Stimulated activated CD4-positive, alpha-beta T cell treated with anti-CD3 and anti-CD28 coated beads, Interleukin-2, amount 100 ng/mL, for 48 hours (primary cell): ENCODE data around the gene NXPH3.

Source experiments
- DNase-seq, 2 donors: peaks; one replicate each; pipeline ENCODE4 v3.0.0-alpha.2; 2020

The NXPH3 gene

DNA sequence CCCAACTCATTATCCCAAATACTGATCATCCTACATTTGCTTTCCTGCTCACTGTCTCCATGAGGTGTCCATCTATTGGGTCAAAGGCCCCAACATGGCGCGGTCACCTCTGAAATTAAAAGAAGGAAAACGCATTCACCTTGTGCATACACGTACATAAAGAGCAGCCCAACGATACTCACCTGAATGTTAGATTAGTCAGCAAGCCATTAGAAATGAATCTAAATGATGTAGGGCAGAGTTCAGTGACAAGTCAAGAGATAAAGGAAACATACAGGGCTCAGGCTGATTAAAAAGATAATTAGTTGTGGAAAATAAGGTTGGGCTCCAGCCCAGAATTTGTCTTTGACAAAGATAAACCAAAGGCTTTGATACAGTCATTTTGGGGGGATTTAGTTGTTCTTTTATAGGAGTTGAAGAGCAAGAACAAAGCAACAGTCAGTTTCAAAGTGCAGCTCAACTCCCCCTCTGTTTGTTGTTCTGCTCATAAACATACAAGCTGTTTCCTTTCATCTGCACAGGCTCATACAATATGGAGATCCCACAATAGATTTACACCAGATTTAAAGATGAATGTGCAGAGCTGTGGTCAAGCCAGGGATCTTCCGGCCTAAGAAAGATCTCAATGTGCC lies 21.1 kb downstream of the NXPH3 start:
- no peak for DNase-seq

DNA sequence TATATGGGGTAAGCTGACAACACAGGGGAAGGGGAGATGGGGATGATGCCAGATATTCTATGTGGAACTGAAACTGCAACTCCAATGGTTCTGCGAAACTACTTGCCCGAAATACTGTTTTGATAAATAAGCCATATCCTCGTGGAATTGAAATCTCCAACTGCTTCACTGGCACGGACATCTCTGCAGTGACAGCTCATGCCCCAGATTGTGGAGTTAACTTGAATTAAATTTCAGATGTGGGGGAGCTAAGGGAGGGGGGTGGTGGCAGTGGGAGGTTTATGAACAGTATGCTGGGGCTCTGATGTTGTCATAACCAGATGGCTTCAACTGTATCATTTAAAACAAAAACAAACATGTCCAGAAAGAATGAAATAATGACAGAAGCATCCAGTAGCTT lies 21.8 kb downstream of the NXPH3 start:
- DNase-seq: no peak

DNA sequence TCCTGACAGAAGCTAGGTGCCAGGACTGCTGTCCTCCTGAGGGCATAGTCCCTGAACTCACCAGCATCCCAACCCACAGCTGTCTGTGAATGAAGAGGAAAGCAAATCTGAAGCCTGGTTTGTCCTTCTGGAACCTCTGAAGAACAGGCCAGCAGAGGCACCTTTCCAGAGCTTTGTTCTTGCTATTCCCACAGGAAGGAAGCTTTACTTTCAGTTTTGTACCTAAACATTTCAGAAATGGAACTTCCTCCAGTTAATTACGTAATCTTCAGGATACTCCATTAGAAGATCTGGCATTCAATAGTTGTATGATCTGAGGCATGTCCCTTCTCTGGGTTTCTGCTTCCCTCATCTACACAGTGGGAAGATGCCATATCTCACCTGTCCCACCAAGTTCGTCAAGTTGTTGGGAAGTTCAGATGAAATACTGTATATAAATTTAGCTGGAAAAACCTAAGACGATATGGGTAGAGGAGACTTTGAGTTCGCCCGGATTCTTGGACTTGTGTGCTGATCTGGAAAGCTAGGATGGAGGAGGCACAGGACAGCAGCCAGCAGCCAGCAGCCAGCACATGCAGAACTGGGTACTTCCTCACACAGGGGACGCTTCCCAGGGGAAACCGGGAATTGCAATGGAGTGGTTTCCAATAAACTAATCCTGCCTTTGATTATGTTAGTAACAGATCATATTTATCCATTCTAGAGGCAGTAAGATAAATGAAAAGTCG lies 22.4 kb downstream of the NXPH3 start:
- DNase-seq: no peak

DNA sequence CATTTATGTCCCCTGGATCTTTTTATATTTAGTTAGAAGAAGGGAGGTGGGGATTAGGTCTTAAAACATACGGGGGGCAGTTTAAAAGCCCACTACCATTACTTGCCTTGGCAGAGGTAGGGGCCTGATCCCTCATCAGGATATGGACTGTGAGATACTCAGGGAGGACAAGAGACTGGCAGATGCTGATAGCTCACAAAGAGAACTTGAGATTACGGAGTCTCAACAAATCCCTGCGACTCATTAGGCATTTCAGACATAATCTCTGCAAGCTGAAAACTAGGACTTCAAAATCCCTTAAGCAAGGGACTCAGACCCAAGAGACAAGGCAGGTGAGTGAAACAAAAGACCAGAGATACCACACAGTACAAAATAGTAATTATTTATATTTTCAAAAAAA lies 23.2 kb downstream of the NXPH3 start:
- no peak for DNase-seq

DNA sequence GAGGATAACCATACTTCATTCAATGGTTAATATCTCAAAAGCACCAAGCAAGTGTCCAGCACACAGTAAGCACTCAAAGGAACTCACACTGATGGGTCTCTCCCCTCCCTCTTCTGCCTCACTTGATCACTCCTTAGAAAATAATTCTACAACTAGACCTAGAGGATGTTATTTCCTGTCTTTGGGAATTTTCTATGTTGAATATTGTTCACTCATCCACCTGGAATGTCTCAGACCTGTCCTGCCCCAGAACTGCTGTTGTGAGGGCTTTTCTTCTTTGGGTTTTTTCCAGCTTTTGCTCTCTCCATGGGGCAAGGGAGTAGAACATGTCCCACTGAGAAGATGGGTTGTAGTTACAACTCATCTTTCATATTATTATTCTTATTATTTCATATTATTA lies 25.3 kb downstream of the NXPH3 start:
- DNase-seq: no peak

DNA sequence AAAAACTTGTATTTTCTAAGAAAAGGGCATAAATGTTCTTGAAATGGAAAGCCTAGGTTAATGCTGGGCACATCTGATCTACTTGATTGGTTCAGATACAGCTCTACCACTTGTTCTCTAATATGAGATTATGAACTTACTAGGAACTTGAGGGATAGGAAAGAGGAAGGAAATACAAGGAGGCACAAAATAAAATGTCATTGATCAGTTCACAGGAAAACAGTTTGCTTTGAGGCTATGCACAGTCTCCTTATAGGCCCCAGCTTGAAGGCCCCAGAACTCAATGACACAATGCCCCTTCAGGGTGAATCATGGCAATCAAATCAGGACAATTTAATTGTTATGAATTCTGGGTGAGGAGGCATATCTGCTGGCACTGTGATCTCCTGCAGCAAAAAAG lies 27.1 kb downstream of the NXPH3 start:
- DNase-seq: no peak

DNA sequence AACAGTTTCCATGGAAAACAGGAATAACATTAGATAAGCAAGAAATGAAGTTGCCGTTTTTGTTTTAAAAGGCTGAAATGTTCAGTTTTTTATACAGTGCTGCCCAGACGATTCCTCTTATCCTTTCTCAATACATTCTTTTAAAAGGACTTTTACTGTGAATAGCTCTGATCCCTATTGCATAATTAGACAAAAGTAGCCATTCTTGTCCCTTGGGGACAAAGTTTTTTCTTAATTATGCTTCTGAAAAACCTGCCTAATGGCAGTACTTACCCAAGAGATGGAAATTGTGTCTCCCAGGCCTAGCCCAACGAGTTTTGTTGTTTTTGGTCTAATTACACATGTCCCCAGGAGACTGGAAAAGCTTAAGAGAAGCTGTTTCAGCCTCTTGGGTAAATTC lies 27.6 kb downstream of the NXPH3 start:
- no peak for DNase-seq

DNA sequence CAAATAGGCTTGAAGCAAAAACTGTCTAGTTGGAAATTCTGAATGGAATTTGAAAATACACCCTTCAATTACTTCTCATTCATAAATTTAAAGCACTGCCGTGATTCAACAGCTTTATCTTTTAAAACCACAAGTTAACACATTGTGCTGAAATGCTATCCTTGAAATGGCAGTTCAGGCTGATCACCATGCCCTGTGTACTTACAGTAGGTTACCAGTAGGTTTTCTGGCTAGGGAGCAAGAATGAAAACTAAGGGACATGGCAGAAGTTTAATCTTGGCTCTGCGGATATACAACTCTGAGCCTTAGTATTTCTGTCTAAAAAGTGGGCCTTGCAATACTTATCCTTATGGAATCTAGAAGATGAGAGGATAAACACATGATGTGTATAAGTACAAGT lies 28.0 kb downstream of the NXPH3 start:
- no peak for DNase-seq

DNA sequence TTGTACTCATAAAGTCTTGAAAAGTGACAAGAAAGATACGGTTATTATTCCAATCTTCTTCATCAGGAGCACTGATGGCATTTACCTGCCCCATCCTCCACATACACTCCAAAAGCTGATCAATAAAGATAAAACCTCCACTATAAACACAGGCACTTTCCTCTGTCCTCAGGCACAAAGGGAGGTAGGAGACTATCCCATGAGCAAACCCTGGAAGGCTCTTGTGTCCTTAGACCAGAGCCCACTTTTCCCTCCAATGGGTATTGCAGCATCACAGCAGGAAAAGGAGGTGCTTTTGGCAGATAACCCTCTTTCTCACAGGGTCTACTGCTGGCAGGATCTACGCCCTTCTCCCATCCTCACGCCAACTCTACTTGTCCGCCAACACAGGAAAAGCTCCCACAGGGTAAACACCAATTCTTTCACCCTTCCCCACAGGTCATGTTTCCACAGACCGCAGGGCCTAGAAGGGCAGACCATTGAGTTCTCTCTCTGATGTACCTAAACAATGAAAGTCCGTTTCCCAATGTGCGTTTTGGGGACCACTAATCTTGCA lies 28.7 kb downstream of the NXPH3 start:
- no peak for DNase-seq

DNA sequence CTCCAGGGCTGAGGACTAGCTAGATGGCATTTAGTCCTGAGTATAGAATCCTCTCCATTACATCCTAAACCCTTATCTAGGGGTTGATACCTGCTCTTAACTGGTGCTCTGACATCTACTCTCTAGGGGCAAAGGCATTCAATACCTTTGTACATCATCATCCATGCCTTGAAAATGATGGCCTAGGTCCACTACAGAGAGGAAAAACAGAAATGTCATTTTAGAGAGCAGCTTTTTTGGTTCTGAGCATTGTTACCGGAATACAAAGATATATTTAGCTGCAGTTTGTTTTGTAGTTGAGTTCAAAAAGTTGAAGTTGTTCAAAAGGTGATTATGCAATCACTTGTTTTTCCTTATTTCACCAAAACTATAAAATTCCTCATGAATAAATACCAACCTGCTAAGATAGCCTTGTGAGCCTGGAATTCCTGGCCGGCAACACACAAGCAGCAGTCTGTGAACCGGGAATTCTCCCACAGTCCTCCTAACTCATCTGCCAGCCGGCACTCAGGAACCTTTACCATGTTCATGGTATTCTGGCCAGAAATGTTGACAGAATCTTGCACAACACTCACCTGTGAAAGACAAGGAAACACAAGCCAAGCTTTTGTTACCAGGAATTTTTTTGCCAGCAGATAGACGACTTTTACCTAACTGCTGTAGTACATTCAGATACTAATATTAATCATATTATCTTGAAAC lies 35.4 kb downstream of the NXPH3 start:
- no peak for DNase-seq

DNA sequence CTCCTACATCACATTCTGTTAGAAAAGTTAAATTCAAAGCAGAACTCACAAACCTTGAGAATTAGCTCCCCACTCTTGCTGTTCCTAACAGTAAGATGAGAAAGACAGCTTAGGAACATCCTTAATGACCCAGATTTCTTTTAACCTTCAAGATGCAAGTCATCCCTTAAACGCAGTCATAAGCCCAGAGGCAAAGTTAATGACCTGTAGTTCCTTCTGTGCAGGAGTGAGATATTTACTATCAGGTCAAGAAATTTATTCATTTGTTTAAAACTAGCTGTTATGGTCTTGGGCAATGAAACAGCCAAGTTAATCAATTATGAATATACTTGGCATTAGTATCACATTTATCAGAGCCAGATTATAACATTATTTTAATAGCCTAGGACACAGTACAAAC lies 37.1 kb downstream of the NXPH3 start:
- DNase-seq: no peak

DNA sequence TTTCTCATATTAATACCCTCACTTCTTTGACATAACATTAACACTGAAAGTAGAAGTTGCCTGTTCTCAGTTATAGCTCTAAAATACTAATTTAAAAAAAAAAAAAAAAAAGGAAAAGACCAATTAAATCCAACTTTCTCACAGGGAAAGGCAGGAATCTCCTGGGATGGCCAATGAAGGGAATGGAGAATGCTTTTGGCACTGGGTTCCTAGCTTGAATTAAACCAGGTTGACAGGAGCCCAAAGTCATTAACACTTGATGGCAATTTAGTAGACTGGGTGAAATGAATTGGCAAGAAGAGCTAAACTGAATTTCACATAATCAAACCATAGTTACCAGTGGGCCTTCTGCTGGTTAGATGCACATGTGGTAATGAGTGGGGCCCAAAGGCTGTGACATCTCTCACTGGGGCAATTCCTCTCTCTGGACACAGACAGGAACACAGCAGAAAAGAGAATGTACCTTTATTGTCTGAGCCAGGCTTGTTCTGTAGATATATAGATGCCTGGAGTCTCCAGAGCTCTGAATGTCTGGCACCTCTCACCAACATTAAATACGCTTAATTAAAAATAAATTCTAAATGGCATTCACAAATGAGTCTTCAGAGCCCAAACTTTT lies 37.6 kb downstream of the NXPH3 start:
- DNase-seq: no peak

DNA sequence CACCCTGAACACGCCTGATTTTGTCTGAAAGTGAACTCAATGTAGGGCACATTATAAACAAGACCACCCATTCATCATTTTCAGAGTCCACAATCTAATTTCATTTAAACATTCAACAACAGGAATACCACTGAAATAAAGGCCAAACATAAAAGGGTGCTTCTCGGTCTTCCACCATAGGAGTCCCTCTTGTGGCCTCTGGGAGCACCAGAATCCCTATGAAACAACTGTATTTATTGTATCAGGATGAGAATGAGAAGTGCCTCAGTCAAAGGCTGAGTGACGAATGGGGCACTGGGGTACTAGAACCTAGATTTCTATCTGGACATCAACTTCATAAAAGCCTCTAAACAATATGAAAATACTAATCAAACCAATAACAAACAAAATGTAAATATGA lies 40.4 kb downstream of the NXPH3 start:
- no peak for DNase-seq

DNA sequence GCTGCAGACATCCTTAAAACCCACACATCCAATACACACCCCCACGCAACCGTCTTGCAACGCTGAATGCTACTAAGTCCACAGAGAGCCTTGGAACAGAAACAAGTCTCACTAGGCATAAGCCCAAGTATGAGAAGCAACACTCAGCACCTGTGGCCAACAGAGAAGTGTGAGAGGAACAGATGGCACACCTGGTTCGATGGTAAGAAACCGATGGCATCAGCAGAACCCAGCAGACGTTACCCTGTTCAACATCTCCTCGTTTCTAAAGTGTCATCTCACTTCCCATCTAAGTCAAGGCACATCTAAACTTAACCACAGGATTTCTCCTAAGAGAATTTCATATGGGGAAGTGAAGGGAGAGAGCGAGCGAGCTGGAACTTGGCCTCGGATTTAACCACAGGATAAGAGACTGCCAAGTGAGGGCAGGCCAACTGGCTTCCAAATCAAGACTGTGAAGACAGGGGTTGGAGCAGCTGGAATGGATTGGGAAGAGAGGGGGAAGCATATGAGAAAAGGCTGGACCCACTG lies 41.0 kb downstream of the NXPH3 start:
- no peak for DNase-seq

DNA sequence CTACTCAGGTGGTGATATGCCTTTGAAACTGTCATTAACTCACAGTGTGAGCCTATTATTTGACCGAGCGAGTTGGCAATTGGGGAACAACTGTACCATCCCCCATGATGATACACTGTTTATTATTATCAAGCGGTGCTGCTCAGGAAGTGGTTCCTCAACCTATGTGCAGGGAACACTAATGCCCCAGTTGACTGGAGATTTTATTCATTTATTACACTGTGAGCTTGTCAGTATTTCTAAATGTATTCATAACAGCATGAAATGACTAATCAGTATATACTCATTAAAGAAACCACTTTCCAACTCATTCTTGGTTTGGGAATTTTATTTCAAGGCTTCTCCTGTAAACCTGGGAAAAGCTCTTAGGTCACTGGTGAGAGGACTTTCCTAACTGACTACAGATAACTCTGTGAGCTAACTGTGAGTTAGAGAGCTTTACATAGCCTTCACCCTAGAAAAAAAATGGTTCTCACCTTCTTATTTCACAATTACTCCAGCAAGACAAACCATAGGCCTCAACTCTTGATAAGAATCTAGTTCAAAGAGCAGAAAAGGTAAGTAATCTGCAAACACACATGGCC lies 42.4 kb downstream of the NXPH3 start:
- DNase-seq: no peak

DNA sequence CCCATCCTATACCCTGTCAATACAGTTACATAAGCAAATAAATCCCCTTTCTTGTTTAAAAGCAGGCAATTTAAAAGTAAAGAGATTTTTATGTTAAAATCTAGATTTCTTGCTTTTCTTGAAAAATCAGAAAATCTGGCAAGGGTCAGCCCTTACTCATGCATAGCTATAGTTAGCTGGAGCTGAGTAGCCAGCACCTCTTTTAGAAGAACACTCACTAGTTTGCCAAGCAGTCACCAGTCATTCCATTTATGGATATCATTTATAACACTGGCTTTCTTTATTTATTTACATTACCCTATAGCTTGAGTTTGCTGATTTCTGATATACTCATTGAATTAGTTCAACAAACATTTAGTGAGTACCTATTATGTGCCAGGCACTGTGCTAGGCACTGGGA lies 45.7 kb downstream of the NXPH3 start:
- DNase-seq: no peak

DNA sequence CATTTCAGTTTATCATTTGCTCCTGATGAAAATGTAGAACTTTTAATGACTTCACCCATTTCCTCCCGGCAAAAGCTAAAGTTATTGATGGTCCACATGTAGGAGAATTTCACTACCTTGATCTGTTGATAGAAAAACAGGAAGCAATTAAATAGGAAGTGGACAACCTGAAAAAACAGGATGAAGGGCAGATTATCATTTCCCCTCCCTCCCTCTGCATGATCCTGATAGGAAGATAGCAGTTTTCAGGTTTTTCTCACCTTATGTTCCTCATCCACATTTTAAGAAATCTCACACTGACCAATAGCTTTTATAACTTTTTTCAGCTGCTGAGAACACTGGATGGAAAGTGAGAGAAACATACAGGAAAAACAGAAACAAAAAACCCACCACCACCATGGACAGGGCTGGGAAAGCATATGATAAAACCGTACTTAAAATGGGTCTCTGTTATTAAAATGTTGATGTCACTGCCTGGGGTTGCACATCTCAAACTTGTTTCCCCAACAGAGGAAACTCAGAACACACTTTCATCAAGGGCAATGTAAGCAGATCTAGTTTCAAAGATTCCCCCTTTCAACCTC lies 46.4 kb downstream of the NXPH3 start:
- DNase-seq: no peak

DNA sequence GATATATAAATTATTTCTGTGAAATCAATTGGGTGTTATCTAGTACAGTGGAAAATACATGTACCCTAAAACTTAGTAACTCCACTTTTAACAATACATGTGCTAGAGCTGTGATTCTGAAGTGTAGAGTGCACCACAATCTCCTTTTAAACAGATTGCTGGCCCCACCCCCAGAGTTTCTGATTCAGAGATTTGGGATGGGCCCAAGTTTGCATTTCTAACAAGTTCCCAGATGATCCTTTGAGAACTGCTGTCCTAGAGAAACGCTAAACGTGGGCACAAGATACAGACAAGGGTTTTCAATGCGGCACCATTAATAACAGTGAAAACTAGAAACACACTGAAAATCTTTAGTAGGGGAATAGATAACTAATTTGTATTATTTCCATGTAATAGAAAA lies 49.2 kb downstream of the NXPH3 start:
- DNase-seq: no peak

DNA sequence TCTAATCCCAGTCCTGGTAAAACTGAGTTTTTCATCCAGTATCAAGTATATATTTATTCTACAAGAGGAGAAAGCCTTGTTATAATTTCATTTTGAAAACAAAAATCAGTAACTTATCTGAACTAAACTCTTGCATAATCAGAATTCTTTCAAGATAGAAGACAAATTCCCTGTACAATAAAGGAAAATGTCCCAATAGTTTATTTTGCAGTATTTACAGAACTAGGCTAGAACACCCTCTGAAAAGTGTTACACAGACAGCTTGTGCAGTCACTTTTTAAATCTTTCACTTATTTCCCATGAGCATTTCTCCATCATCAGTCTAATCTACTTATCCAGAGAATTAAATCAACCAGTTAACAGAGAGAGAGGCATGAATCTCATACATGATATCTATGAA lies 53.8 kb downstream of the NXPH3 start:
- DNase-seq: no peak

DNA sequence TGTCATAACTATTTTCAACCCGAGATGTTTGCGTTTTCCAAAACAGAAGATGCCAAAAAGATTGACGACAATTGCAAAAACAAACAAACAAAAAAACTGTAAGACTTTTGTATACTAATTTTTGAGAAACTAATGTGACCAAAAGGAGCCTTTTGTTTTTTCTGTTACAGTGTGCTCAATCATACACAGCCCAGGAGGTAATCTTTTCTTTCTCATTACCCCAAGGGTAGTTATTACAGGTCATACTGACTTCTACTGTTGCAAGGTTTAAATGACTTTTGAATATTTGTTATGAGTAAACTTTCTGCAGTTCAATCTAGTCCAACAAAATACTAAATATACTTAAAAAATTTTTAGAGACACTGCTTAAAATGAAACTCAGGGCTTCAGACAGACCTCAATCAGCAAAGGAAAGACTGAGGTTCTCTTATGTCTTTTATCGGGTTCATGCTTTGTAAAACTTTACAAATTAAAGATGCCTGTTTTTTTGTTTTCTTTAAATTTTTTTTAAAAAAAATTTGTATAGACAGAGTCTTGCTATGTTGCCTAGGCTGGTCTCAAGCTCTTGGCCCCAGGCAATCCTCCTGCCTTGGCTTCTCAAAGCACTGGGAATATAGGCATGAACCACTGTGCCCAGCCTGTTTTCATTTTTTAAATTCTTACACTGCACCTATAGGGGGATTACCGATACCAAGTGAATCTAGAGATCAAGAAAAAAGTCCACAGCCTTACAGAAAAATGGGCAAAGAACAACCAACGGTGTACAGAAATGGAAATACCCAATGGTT lies 54.6 kb downstream of the NXPH3 start:
- DNase-seq: no peak

DNA sequence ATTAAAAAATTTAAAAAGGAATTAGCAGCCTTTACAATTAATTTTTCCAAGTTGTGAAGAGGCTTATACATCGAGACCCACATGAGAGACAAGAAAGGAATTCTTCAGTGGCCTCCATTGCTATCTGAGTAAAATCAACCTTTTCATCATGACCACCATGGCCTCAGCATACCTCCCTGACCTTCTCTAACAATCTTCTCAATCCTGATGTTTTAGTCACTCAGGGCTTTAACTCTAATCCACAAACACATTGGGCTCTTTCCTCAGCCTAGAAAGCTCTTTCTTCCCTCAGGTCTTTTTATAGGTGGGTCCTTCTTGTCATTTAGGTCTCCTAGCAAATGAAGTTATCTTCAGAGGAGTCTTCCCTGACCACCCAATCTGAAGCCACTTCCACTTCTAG lies 55.8 kb downstream of the NXPH3 start:
- DNase-seq: no peak
